Smooth muscle cell of the coronary artery (primary cell): Measurements from ENCODE around the gene MT1X. TPM values are rescaled to one million over a fixed set of nuclear protein-coding genes. Genes with fewer than 3 reads are reported as not detected.

Experiments used
- total RNA-seq: library from RNA; depleted of rRNA; stranded (reverse); fragments of >200 nt; gene quantifications from 2 replicates; pipeline ENCODE4 v1.2.3, GENCODE V29; 2014; ENCODE audit warnings: low replicate concordance

Gene MT1X
- total RNA-seq, result 19.2 and 55.7 TPM in 2 replicates

DNA sequence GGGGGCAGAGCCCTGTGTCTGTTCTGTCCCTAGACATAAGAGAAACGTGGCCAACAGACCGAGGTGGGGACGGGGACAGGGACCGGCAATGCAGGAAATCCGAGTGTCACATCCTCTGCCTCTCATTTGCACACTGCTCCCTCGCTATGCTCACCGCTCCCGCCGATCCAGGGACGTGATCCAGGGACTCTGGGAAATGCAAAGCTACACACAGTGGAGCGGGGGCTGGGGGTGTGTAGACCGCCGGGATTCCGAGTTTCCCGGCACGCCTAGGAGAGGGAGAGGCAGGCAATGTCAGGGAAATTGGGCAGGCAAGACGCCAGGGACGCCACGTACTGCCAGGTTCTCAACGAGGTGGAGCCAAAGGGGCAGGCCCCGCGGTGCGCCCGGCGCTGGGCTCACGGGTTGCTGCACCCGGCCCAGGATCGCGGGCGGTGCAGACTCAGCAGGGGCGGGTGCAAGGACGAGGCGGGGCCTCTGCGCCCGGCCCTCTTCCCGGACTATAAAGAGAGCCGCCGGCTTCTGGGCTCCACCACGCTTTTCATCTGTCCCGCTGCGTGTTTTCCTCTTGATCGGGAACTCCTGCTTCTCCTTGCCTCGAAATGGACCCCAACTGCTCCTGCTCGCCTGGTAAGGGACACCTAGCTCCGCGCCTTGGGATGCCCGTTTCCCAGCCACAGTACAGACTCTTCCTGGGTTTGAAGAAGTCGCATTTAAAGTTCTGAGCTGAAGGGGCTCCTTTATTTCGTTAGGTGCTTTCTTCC lies at the start of gene MT1X:
Gene MT1X, plus strand, starts transcription at position 532 of the 764 bp plus-strand sequence. Its CDS starts 71 bp downstream, at position 603.

DNA sequence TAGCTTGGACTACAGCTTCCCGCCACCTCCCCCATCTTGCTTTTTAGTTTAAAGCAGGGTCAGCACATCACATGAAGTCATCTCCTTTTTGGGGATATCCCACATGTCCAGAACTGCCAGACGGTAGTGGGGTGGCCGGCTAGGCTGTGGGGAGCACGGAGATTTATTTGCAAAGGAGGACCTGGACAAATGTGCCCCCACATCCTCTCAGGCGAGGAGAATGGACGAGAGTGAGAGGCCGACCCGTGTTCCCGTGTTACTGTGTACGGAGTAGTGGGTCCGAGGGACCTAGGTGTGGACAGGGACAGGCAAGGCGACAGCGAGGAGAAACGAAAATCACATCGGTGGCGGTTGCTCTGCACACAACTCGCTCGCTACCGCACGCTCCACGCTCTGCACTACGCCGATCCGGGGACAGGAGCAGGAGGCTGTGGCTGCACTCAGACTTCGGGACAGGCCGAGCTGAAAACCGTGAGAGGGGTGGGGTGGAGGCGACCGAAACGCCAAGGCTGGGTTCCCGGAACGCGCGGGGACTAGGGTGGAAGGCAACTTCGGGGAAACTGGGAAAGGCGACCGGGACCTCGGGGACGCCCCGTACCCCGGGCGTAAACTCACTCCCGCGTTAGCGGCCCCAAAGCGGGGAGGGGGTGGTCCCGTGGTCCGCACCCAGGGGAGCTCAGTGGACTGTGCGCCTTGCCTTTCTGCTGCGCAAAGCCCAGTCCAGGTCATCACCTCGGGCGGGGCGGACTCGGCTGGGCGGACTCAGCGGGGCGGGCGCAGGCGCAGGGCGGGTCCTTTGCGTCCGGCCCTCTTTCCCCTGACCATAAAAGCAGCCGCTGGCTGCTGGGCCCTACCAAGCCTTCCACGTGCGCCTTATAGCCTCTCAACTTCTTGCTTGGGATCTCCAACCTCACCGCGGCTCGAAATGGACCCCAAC lies 44.2 kb upstream of the MT1X start, which contains the start of gene MT1A:
Gene MT1A, plus strand, starts transcription at position 853 of the 937 bp plus-strand sequence. Its CDS starts 73 bp downstream, at position 926.

DNA sequence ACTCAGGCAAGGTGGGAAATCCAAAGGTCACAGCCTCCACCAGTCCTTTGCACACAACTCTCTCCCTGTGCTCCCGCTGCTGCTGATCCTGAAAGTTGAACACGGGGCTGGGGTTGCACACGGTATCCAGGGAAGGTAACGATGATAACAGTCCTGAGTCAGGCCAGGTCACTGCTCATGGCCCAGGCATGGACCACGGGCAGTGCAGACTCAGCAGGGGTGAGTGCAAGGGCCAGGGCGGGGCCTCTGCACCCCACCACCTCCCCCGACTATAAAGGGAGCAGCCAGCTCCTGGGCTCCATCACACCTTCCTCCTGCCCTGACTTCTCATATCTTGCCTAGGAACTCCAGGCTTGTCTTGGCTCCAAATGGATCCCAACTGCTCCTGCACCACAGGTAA lies 30.7 kb upstream of the MT1X start, which contains the start of gene MT1B:
Gene MT1B, plus strand, starts transcription at position 301 of the 400 bp plus-strand sequence. Its CDS starts 68 bp downstream, at position 369.

GRCh38 chr16:56657555-56658326 lies 24.5 kb upstream of the MT1X start, which contains the start of gene MT1F:
Gene MT1F, plus strand, starts transcription at chr16:56657959. Its CDS starts 100 bp downstream, at chr16:56658059.

GRCh38 chr16:56667581-56668571 lies 14.4 kb upstream of the MT1X start, which contains the start of gene MT1G:
Gene MT1G, minus strand, starts transcription at chr16:56668065. Its CDS starts 72 bp downstream, at chr16:56667993.

GRCh38 chr16:56669005-56669839 lies 13.0 kb upstream of the MT1X start, which contains the start of gene MT1H:
Gene MT1H, plus strand, starts transcription at chr16:56669814. Its CDS starts 71 bp downstream, at chr16:56669885.

GRCh38 chr16:56729735-56730662 lies 47.7 kb downstream of the MT1X start, which contains the start of gene NUP93:
Gene NUP93, plus strand, starts transcription at chr16:56730129. Its CDS starts 18,119 bp downstream, at chr16:56748248.

Other genes starting within 250 kb of the MT1X start
- 44.2 and 51.2 TPM in 2 replicates for gene NUDT21, start 231.1 kb upstream of the MT1X start, total RNA-seq
- 27.1 and 92.2 TPM in 2 replicates for gene OGFOD1, start 230.9 kb upstream of the MT1X start, total RNA-seq
- 39.0 and 91.0 TPM in 2 replicates for gene BBS2, start 162.4 kb upstream of the MT1X start, total RNA-seq
- not detected in 2 replicates for gene MT4, start 117.4 kb upstream of the MT1X start, total RNA-seq
- gene MT3, start 92.9 kb upstream of the MT1X start, total RNA-seq, result 0.70 TPM in 1 of 2 replicates, not detected in the other
- 37.4 and 62.2 TPM in 2 replicates for gene MT2A, start 73.9 kb upstream of the MT1X start, total RNA-seq
- gene MT1E, start 56.7 kb upstream of the MT1X start, total RNA-seq, result 147 and 148 TPM in 2 replicates
- 2.0 and 9.5 TPM in 2 replicates for gene MT1M, start 49.8 kb upstream of the MT1X start, total RNA-seq
- gene MT1A, start 43.8 kb upstream of the MT1X start, total RNA-seq, result 1.7 TPM in 1 of 2 replicates, not detected in the other
- not detected in 2 replicates for gene MT1B, start 30.6 kb upstream of the MT1X start, total RNA-seq
- 1.2 TPM in 1 of 2 replicates, not detected in the other for gene MT1F, start 24.5 kb upstream of the MT1X start, total RNA-seq
- not detected in 2 replicates for gene MT1G, start 14.4 kb upstream of the MT1X start, total RNA-seq
- gene MT1H, start 12.7 kb upstream of the MT1X start, total RNA-seq, result not detected in 2 replicates
- 42.6 and 72.0 TPM in 2 replicates for gene NUP93, start 47.7 kb downstream of the MT1X start, total RNA-seq
- under 0.01 TPM in 1 of 2 replicates, not detected in the other for gene SLC12A3, start 182.7 kb downstream of the MT1X start, total RNA-seq
- 101 and 110 TPM in 2 replicates for gene HERPUD1, start 249.7 kb downstream of the MT1X start, total RNA-seq